ENCODE data around the gene PTPRT.

- TF ChIP-seq CTCF (IDR thresholded peaks at IDR 0.05) (no peak), POLR2AphosphoS5 (IDR thresholded peaks at IDR 0.05) (no peak), POLR2A (IDR thresholded peaks at IDR 0.05) (no peak), EP300 (IDR thresholded peaks at IDR 0.05) (no peak)
Measured at GRCh38 chr20:43037605-43038309, 151.9 kb downstream of the PTPRT start.

Data from gastroesophageal sphincter (tissue), 3 donors.